Fibroblast of mammary gland (primary cell): ENCODE measurements around the gene OR2W3.

Experiments used
- DNase-seq: peaks from one replicate; pipeline ENCODE4 v3.0.0-alpha.2; 2010; ENCODE audit warnings: low read depth
- H3K4me3 ChIP-seq: 2 replicates; pipeline ENCODE4 v1.5.1; 2011; ENCODE audit warnings: low read depth, mild to moderate bottlenecking, low read length, moderate library complexity; ENCODE audit not compliant: control insufficient read depth
- TF ChIP-seq, protein P1 (sequence below): conservative IDR thresholded peaks from 2 replicates; pipeline ENCODE4 v1.5.1; 2011; ENCODE audit warnings: low read depth, low read length, inconsistent platforms; ENCODE audit not compliant: control insufficient read depth, insufficient read depth

OR2W3 gene

GRCh38 chr1:247884797-247885413, 10.5 kb upstream of the OR2W3 start:
- H3K4me3 ChIP-seq: no peak overlapping the region
- TF ChIP-seq, protein P1, sequence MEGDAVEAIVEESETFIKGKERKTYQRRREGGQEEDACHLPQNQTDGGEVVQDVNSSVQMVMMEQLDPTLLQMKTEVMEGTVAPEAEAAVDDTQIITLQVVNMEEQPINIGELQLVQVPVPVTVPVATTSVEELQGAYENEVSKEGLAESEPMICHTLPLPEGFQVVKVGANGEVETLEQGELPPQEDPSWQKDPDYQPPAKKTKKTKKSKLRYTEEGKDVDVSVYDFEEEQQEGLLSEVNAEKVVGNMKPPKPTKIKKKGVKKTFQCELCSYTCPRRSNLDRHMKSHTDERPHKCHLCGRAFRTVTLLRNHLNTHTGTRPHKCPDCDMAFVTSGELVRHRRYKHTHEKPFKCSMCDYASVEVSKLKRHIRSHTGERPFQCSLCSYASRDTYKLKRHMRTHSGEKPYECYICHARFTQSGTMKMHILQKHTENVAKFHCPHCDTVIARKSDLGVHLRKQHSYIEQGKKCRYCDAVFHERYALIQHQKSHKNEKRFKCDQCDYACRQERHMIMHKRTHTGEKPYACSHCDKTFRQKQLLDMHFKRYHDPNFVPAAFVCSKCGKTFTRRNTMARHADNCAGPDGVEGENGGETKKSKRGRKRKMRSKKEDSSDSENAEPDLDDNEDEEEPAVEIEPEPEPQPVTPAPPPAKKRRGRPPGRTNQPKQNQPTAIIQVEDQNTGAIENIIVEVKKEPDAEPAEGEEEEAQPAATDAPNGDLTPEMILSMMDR: no peak
- DNase-seq: peak; percentile 1

DNA sequence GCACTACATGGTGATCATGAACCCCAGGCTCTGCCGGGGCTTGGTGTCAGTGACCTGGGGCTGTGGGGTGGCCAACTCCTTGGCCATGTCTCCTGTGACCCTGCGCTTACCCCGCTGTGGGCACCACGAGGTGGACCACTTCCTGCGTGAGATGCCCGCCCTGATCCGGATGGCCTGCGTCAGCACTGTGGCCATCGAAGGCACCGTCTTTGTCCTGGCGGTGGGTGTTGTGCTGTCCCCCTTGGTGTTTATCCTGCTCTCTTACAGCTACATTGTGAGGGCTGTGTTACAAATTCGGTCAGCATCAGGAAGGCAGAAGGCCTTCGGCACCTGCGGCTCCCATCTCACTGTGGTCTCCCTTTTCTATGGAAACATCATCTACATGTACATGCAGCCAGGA, 589 bp downstream of the OR2W3 start:
- TF ChIP-seq, protein P1: no peak
- DNase-seq: no peak
- H3K4me3 ChIP-seq: no peak overlapping the region

DNA sequence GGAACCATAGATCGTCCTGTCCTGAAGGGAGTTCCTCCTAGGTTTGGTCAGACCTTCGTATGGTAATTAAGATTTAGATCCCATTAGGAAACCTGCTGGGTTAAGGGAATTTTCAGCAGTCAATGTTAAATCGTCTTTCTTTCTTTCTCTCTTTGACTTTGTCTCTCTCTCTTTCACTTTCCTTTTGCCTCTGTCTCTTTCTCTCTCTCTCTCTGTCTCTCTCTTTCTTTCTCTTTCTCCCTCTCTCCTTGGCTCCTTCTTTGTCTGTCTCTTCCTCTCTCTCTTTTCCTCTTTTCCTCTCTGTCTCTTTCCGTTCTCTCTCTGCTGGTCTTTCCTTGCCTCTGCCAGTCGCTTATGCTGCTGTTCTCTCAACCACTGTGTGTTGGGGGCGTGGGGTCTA, 8.7 kb downstream of the OR2W3 start:
- no peak for DNase-seq
- TF ChIP-seq, protein P1: no peak
- H3K4me3 ChIP-seq: no peak overlapping the region

DNA sequence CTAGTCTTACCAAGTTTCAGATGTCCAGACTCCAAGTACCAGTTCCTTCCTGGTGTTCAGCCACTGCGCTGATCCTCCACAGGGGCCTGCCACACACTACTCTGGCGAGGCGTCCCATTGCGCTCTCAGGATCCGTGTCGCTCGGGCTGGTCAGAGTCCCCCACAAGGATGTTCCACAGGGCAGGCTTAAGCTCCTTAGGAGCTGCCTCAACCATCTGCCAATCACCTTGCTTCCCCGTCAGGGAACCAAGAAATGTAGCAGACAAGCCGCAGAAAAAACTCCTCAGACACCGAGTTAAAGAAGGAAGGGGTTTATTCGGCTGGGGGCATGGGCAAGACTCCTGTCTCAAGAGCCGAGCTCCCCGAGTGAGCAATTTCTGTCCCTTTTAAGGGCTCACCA, 9.8 kb downstream of the OR2W3 start:
- TF ChIP-seq, protein P1: no peak
- DNase-seq: no peak
- no peak overlapping the region for H3K4me3 ChIP-seq

DNA sequence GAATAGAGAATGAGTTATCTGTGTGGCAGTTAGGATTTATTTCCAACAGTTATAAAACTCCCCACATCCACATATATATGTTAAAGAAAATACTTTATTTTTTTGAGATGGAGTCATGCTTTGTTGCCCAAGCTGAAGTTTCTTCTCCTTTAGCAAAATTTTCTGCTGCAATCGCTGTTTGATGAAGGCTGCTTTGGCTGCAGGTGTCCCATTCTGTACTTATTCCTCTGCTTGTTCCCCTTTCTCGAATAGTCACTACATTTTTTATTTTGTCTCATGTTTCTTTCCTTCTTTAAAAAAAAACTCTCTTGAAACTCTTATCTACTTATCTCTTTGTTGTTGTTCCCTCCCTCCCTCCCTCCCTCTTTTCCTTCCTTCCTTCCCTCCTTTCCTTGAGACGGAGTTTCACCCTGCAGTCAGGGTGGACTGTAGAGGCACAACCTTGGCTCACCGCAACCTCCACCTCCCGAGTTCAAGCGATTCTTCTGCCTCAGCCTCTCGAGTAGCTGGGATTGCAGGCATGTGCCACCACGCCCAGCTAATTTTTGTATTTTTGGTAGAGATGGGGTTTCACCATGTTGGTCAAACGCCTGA, 10.6 kb downstream of the OR2W3 start:
- TF ChIP-seq, protein P1: no peak
- no peak overlapping the region for H3K4me3 ChIP-seq
- DNase-seq: no peak

- TF ChIP-seq, protein P1: no peak
- H3K4me3 ChIP-seq: no peak overlapping the region
- peak; percentile 39 for DNase-seq
Measured at GRCh38 chr1:247906504-247907047, 11.2 kb downstream of the OR2W3 start.
